ENCODE measurements around the gene LASP1.

GRCh38 chr17:38857271-38857670, 12.6 kb upstream of the LASP1 start:
- TF ChIP-seq ZFP3 (CRISPR knock-in tag; IDR thresholded peaks at IDR 0.05) (no peak), ISL1 (CRISPR knock-in tag; IDR thresholded peaks at IDR 0.05) (no peak), ZFP30 (CRISPR knock-in tag; IDR thresholded peaks at IDR 0.05) (no peak), ZNF565 (CRISPR knock-in tag; conservative IDR thresholded peaks at IDR 0.05; ENCODE audit: low read depth) (no peak), PATZ1 (CRISPR knock-in tag; IDR thresholded peaks at IDR 0.05; ENCODE audit: borderline replicate concordance) (no peak)
- TF ChIP-seq, protein P1, sequence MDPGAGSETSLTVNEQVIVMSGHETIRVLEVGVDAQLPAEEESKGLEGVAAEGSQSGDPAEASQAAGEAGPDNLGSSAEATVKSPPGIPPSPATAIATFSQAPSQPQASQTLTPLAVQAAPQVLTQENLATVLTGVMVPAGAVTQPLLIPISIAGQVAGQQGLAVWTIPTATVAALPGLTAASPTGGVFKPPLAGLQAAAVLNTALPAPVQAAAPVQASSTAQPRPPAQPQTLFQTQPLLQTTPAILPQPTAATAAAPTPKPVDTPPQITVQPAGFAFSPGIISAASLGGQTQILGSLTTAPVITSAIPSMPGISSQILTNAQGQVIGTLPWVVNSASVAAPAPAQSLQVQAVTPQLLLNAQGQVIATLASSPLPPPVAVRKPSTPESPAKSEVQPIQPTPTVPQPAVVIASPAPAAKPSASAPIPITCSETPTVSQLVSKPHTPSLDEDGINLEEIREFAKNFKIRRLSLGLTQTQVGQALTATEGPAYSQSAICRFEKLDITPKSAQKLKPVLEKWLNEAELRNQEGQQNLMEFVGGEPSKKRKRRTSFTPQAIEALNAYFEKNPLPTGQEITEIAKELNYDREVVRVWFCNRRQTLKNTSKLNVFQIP (CRISPR knock-in tag; IDR thresholded peaks at IDR 0.05; ENCODE audit: borderline replicate concordance, low read depth): no peak

Measured in SK-N-SH treated with all-trans-retinoic acid at 6 μM for 48 hours (cell line).